CD4-positive, alpha-beta T cell treated with Interleukin-2 at 100 ng/mL for 4 hours (primary cell): ENCODE data around the gene HYOU1.
"Not testable (repeated sequence)": the region's sequence is repeated elsewhere in the genome, so short reads cannot be mapped to it uniquely, and the experiment has no call there.

Source experiments
- DNase-seq: peaks from one replicate; pipeline ENCODE4 v3.0.0-alpha.2; 2020; ENCODE audit warnings: low spot score

The HYOU1 gene

GRCh38 chr11:119021631-119022030 is 35.4 kb downstream of the HYOU1 start:
- DNase-seq = no peak

DNA sequence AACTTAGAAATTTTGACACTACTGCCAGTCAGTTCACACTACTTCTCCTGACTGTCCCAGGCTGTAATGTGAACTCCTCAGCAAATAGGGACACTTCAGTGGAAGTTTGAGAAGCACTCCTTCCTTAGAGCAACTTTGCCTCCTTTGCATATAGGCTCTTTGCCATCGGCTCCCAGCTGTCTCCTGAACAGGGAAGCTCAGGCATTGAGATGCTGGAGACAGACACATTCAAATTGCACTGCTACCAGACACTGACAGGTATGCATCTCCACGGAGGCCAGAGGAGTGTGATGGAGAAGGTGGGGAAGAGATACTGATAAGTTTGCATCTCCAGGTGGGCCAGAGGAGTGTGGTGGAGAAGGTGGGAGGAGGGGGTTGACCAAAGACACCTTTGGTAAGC is 37.0 kb downstream of the HYOU1 start:
- no peak for DNase-seq

DNA sequence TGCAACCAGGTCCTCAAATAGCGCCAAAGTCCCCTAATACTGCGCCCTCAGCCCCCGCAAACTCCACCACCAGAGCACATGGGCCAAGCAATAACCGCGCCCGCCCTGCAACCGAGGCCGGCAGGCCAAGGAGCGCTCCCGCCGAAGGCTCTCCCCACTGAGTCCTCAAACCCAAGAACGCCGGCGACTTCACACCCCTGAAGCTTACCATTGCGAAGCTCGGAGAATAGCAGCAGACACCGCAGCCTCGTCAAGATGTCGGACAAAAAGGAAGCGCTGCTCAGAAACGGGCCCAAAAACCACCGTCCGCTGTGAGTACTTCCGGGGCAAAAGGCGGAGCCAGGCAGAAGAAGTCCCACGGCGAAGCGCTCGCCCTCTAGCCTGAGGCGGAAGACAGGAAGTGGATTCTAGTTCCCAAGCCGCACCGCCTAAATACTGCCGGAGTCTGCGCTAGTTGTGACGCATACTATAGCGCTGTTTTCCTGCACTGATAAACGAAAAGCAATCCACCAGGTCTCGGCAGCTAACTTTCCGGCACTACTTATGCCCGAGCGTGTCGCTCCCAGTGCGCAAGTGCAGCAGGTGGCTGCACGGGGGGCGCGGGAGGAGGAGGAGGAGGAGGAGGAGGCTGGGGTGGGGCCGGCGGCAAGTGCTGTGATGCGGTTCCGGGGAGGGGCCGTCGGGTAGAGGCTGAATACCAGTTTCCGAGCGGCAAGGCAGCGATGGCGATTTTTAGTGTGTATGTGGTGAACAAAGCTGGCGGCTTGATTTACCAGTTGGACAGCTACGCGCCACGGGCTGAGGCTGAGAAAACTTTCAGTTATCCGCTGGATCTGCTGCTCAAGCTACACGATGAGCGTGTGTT is 38.7 kb downstream of the HYOU1 start, which contains the start of the genes RPS25 and TRAPPC4:
Gene RPS25, minus strand, starts transcription at position 270 of the 865 bp plus-strand sequence. Its CDS starts 59 bp downstream, at position 211.
Gene TRAPPC4, plus strand, starts transcription at position 693 of the 865 bp plus-strand sequence. Its CDS starts 30 bp downstream, at position 723.
- peak; percentile 96 for DNase-seq

- not testable (repeated sequence) for DNase-seq
Measured at GRCh38 chr11:119017377-119017776, 39.6 kb downstream of the HYOU1 start.

GRCh38 chr11:119016216-119017009 is 40.6 kb downstream of the HYOU1 start:
- DNase-seq = no peak

DNA sequence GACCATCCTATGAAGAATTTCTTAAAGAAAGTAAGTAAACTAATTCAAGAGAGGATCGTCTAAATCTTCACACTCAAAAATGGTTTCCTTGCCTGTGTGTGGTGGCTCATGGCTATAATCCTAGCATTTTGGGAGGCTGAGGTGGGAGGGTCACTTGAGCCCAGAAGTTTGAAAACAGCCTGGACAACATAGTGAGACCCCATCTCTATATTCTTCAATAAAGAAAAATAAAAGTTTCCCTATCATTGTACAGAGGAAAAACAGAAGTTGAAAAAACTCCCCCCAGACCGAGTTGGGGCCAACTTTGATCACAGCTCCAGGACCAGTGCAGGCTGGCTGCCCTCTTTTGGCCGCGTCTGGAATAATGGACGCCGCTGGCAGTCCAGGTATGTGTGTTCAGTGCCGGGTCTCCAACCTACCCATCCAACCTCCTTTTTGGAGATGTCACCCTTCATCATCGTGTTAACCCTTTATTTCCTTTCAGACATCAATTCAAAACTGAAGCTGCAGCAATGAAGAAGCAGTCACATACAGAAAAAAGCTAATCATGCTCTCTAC is 41.9 kb downstream of the HYOU1 start:
- DNase-seq = no peak

DNA sequence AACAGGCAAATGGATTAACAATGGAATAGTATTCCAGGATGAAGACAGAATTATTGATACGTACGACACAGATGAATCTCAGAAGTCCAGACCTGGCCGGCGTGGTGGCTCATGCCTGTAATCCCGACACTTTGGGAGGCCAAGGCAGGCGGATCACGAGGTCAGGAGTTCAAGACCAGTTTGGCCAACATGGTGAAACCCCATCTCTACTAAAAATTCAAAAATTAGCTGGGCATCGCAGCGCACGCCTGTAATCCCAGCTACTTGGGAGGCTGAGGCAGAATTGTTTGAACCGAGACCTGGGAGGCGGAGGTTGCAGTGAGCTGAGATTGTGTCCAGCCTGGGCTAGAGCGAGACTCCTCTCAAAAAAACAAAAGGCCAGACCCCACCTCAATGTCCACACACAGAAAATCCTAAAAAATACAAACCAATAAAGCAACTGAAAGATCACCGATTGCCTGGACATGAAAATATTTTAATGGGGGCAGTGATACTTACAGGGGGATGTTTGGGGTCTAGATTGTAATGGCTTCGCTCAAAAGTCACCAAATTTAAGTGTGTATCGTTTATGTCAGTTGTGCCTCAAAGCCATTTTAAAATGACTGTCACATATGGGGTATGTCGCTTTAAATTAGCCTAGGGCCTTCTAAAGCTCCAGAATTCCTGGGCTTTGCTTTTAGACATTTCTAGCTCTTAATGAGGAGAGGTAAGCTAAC is 42.6 kb downstream of the HYOU1 start:
- DNase-seq = no peak

DNA sequence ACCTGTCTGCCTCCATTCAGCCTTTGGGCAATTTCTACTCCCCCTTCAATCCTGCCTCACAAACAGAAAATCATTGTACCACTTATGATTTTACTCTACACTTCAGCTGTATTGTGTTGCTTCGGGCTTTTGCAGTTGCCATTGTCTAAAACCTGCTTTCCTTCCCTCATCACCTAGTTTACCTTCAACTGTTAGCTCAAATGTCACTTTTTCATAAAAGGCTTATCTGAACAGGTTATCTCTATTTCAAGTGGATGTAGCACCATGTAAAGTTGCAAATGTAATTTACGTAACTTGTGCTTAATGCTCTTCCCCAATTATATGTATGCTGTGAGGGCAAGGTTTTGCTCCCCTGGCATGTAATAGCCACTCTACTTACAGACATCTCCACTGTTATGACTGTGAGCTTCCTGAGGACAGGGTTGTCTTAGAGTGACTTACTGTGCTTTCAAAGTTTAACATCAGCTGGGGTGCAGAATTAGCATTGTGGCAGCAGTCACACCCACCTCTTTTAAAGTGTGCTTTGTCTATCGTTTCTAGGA is 44.3 kb downstream of the HYOU1 start:
- no peak for DNase-seq

DNA sequence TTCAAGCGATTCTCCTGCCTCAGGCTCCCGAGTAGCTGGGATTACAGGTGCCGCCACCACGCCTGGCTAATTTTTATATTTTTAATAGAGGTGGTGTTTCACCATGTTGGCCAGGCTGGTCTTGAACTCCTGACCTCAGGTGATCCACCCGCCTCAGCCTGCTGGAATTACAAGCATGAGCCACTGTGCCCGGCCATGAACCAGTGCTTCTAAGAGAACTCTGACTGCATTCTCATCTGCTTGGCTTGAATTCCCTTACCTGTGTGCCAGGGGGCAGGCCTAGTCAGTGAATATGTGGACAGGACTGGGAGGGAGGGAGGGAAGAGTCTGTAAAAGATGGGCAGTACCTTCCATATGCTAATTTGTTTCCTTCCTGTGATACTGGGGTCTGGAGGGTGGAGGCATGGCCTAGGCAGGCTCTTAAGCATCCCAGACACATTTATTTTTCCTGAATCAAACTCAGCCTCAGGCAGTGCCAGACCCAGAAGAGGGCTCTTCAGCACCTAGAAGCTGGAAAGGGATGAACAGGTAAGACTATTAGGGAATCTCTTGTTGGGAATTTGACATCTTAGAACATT is 45.4 kb downstream of the HYOU1 start:
- no peak for DNase-seq

DNA sequence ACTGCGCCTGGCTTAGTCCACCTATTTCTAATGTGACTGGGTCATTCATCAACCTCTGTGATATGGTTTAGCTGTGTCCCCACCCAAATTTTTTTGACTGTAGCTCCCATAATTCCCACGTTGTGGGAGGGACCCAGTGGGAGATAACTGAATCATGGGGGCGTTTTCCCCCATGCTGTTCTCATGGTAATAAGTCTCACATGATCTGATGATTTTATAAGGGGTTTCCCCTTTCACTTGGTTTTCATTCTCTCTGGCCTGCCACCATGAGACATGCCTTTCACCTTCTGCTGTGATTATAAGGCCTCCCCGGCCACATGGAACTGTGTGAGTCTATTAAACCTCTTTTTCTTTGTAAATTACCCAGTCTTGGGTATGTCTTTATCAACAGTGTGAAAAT is 50.3 kb downstream of the HYOU1 start:
- no peak for DNase-seq

- DNase-seq = no peak
Measured at GRCh38 chr11:119000906-119001305, 56.1 kb downstream of the HYOU1 start.

DNA sequence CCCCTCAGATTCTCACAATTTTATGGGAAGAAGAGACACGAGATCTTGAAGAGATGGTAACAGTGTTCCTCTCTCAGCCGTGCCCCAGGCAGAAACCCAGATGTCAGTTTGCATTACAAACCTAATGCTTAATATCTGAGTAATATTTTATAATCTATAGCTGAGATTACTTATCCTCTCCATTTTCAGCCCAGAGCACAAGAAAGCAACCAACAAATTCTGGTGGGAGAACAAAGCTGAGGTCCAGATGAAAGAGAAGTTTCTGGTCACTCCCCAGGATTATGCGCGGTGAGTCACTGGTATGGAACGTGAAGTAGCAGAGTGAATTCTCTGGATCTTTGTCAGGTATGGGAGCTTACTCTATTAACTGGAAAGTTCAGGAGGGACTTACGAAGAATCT is 58.2 kb downstream of the HYOU1 start:
- DNase-seq = no peak

DNA sequence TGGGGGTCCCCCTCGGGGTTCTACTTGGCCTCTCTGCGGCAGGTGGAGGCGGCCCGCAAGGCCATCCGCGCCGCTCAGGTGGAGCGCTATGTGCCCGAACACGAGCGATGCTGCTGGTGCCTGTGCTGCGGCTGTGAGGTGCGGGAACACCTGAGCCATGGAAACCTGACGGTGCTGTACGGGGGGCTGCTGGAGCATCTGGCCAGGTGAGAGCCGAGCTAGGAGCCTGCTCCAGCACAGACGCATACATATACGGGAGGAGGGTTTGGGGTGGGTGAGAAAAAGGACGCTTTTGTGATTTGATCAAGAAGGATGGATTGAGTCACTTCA is 58.7 kb downstream of the HYOU1 start:
- DNase-seq = no peak

GRCh38 chr11:118997627-118998387 is 59.2 kb downstream of the HYOU1 start, which contains the start of gene CENATAC:
Gene CENATAC, plus strand, starts transcription at chr11:118998138. Its CDS starts 60 bp downstream, at chr11:118998198.
- DNase-seq = peak; percentile 96

DNA sequence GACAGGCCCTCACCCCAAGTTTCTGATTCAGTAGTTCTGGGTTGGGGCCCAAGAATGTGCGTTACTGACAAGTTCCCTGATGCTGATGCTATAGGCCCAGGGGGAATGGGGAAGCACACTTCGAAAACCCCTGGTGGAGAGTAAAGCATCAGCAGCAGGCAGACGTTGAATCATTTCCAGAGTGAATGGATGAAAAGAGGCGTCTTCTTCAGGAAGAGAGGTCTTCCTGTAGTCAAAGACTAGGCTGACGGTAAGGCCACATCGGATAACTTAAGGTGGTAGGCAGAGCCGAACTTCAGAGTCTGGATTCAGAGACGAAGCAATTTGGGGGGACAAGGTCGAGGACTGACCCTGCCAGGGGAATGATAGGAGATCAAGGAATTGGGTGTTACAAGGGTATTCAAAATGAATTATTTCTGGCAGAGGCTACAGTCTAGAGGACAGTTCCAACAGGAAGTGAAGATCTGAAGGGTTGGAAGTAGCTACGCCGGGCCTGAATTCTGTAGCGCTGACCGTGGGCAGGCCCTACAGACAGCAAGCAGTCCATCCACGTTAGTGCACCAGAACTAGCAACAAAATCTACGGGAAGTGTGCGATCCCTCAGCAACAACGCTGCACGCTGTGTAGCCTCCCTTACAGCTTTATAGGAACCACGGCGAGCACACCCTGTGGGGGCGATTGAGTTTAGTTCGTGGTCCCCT is 59.9 kb downstream of the HYOU1 start:
- DNase-seq = peak; percentile 51
